Activated CD4-positive, alpha-beta T cell treated with anti-CD3 and anti-CD28 coated beads, Interleukin-2, amount 50 U/mL, for 16 hours (primary cell): ENCODE data around the gene CALCOCO1.

Experiments
- DNase-seq: peaks from one replicate; pipeline ENCODE4 v3.0.0-alpha.2; 2020

Gene CALCOCO1

DNA sequence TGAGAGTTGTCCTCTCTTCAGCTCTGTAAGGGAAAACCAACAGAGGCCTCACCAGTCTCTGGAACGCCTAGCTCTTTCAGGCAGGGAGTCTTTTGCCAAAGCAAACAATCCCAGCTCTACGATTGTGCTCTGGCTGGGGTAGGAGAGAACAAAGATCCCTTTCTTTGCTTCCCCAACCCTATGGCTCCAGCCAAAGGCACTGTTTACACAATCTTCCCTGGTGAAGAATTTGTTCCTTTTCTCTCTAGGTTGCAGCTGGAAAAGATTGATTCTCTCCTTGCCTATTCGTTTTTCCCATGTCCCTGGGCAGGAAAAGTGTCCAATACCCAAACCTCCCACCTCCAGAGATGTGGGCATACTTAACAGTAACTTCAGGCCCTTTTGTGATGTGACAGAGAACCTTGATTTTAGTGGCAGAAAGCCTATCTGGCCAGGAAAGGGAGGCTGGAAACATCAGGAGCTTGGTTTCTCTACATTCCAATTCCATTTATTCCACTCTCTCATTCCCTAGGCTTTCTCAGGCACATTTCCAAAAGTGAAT lies 68.2 kb downstream of the CALCOCO1 start:
- DNase-seq = no peak
